GM12878 (cell line): ENCODE results near the gene SLC25A39. TPM values are rescaled to one million over a fixed set of nuclear protein-coding genes. Genes with fewer than 3 reads are reported as not detected.
A peak's percentile ranks its signal among the peaks of the same experiment; 100 is the strongest.

ENCODE experiments used
- ATF7 ChIP-seq: fragments of 450-650 bp; IDR thresholded peaks from 2 replicates; pipeline ENCODE4 v1.6.1; 2016; ENCODE audit warnings: low read depth, mild to moderate bottlenecking
- BCL3 ChIP-seq: IDR thresholded peaks from 2 replicates; pipeline ENCODE4 v1.6.1; 2011; ENCODE audit warnings: borderline replicate concordance, low read depth, mild to moderate bottlenecking, moderate library complexity, low read length; ENCODE audit not compliant: insufficient read depth, poor library complexity, severe bottlenecking
- CHD1 ChIP-seq: IDR thresholded peaks from 2 replicates; pipeline ENCODE4 v1.6.1; 2012; ENCODE audit warnings: low read depth, low read length, improper control_type of control experiment
- NKRF ChIP-seq: fragments of 450-650 bp; conservative IDR thresholded peaks from 2 replicates; pipeline ENCODE4 v1.6.1; 2017; ENCODE audit warnings: mild to moderate bottlenecking, moderate library complexity
- NR2C1 ChIP-seq: fragments of 450-650 bp; IDR thresholded peaks from 2 replicates; pipeline ENCODE4 v1.6.1; 2017; ENCODE audit warnings: antibody characterized with exemption, mild to moderate bottlenecking, moderate library complexity
- NR2C2 ChIP-seq: IDR thresholded peaks from 2 replicates; pipeline ENCODE4 v1.6.1; 2011; ENCODE audit warnings: borderline replicate concordance, low read depth; ENCODE audit not compliant: control insufficient read depth, insufficient read length
- RCOR1 ChIP-seq: conservative IDR thresholded peaks from 2 replicates; pipeline ENCODE4 v1.6.1; 2012; ENCODE audit warnings: low read depth, low read length, improper control_type of control experiment
- SMAD5 ChIP-seq: IDR thresholded peaks from 2 replicates; pipeline ENCODE4 v1.6.1; 2016; ENCODE audit warnings: antibody characterized with exemption, low read depth
- SPI1 ChIP-seq: IDR thresholded peaks from 2 replicates; pipeline ENCODE4 v1.6.1; 2011; ENCODE audit warnings: low read depth, mild to moderate bottlenecking, low read length, moderate library complexity, borderline replicate concordance; ENCODE audit not compliant: insufficient read depth
- ZNF274 ChIP-seq: IDR thresholded peaks from one replicate; pipeline ENCODE4 v1.8.0; 2011; ENCODE audit not compliant: insufficient read length, insufficient read depth
- polyA plus RNA-seq, 11 experiments: library from polyadenylated mRNA; depleted of rRNA in 4 of 11; unstranded in 6 of 11; stranded (reverse) in 5 of 11; fragments of >200 nt; fragmentation: Nextera tagmentation in 4 of 11; fragmentation: Illumina TruSeq in 1 of 11; extraction: Ambion mirVana in 4 of 11; extraction: Trizol in 1 of 11; gene quantifications; 1 replicate in 1 of 11; 2 replicates in 10 of 11; pipeline versions ENCODE4 v1.2.1 to v1.2.3, GENCODE V29; 2011 to 2016; ENCODE audit warnings: inconsistent platforms in 2 of 11, missing spikeins in 2 of 11, low read depth in 1 of 11
- total RNA-seq, 4 experiments: library from RNA; depleted of rRNA in 3 of 4; stranded (reverse); fragments of >200 nt in 3 of 4; fragmentation: Illumina TruSeq in 1 of 4; extraction: Trizol in 1 of 4; gene quantifications; 2 replicates each; pipeline versions ENCODE4 v1.2.1 to v1.2.3, GENCODE V29; 2013 to 2021

Gene SLC25A39
- total and polyA plus RNA-seq, 10 of the 15 experiments (the other 5 are each of a cell fraction or from before 2014, with no cell fraction given): 3.5 to 270 (median 150) TPM

DNA sequence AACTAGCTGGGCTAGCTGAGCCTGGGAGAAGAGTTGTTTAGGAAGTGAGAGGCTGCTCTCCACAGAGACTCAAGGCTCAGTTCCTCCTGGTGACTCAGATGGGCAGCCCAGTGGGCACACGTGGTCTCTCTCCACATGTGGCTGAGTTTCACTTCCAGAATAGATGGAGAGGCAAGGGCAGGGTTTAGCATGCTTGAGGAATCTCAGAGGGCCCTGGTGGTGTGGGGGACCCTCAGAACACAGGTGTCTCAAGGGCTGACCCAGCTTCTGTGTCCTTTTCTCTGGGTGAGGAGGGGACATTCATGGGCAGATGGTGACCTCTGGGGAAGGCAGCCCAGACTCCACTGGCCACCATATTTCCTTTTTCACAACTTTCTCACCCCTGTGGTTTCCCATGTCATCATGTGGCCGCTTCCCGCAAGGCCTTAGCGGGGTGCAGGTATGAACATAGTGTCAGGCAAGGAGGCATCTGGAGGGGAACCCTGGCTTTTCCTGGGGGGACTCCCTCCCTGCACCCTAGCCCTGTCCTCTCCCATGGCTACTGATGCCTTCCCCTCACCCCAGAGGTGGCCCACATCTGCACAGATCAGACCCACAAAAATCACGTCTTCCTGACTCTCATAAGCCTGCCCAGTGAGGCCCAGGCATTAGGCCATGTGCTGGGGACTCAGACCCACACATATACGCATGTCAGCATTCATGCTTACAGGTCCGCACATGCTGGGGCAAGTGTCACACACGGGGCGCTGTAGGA is 23.8 kb upstream of the SLC25A39 start (continued):
- TF ChIP-seq NKRF (no peak), ATF7 (peak; percentile 59; the same call in 1 of the 2 replicates), CHD1 (no peak), RCOR1 (0 out of 2 replicates have a peak, but pooled peaks have one; percentile 43), NR2C2 (no peak), SPI1 (peak; percentile 98), SMAD5 (no peak), NR2C1 (no peak), ZNF274 (no peak), BCL3 (peak; percentile 83)
